Measurements from ENCODE around the gene CAPRIN1. TPM values are rescaled to one million over a fixed set of nuclear protein-coding genes. Genes with fewer than 3 reads are reported as not detected.
A peak's percentile ranks its signal among the peaks of the same experiment; 100 is the strongest.

Gene CAPRIN1
- total and polyA plus RNA-seq, 10 donors: 44.9 to 188 (median 155) TPM

DNA sequence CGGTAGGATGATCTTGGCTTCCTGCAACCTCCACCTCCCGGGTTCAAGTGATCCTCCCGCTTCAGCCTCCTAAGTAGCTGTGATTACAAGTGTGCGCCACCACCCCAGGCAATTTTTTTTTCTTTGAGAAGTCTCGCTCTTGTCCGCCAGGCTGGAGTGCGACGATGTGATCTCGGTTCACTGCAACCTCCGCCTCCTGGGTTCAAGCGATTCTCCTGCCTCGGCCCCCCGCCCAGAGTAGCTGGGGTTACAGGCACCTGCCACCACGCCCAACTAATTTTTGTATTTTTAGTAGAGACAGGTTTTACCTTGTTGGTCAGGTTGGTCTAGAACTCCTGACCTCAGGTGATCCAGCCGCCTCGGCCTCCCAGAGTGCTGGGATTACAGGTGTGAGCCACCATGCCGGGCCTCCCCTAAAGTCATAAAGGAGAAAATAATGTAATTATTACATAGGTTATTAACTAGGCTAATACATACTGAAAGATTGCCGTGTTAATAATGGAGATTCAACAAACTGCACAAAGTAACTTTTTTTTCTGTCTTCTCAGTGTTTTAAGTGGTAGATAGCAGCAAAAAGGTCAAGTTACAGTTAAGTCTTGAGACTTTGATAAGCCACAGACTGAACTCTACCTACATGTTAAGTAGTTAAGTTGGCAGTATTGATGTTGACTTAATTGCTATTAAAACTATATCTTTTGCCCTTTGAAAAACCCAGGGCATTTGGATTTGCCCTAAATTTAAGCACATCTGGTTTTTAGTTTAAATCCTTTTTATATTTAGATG, 3.9 kb downstream of the CAPRIN1 start:
- Histone ChIP-seq H3K4me1 (peaks cover 56 to 83% (median 74%) of the 10 kb centered on the region in 6 donors), H3K36me3 (peaks cover 0 to 38% (median 4%) of the 10 kb centered on the region in 6 donors), H3K4me3 (peak overlapping the region in 1 of 8 donors; percentile 96), H3K27ac (peak overlapping the region in 3 of 8 donors; percentile 11 to 99 (median 98)), H3K9me3 (no peaks in the 10 kb centered on the region), H3K27me3 (replicated peaks in 1 of 7) (no peaks in the 10 kb centered on the region)
- WGBS, 5 donors: 93 to 96% (median 94%) methylated on average over 18 of the region's 18 CpGs
- intact Hi-C loops (cut with DNase I; ENCODE audit: low total_unique reads): no loop called here
- no peak for DNase-seq
- TF ChIP-seq POLR2AphosphoS5 (IDR thresholded peaks at IDR 0.05) (no peak), POLR2A (IDR thresholded peaks at IDR 0.05) (no peak)
- TF ChIP-seq, protein P1, sequence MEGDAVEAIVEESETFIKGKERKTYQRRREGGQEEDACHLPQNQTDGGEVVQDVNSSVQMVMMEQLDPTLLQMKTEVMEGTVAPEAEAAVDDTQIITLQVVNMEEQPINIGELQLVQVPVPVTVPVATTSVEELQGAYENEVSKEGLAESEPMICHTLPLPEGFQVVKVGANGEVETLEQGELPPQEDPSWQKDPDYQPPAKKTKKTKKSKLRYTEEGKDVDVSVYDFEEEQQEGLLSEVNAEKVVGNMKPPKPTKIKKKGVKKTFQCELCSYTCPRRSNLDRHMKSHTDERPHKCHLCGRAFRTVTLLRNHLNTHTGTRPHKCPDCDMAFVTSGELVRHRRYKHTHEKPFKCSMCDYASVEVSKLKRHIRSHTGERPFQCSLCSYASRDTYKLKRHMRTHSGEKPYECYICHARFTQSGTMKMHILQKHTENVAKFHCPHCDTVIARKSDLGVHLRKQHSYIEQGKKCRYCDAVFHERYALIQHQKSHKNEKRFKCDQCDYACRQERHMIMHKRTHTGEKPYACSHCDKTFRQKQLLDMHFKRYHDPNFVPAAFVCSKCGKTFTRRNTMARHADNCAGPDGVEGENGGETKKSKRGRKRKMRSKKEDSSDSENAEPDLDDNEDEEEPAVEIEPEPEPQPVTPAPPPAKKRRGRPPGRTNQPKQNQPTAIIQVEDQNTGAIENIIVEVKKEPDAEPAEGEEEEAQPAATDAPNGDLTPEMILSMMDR (IDR thresholded peaks at IDR 0.05 in 8 of 11, conservative IDR thresholded peaks at IDR 0.05 in 3 of 11): no peak

DNA sequence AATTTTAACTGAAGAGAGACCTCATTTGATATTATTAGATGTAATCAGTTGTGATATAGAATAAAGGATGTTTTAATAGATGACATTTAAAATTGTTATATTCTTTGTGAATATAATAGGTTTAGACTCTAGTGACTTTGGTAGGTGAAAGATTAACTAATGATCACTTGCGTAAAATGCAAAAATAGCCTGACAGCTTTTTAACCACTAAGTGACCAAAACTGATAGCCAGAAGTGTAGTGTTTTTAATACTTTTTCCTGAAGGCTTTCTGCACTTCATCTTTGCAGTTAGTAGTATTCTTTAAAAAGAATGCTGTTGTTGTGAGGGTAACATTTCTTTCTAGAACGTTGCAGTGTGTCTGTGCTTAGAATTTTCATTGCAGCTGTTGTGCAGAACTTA, 5.1 kb downstream of the CAPRIN1 start:
- Histone ChIP-seq H3K27me3 (replicated peaks in 1 of 7) (no peaks in the 10 kb centered on the region), H3K27ac (no peak overlapping the region), H3K9me3 (no peaks in the 10 kb centered on the region), H3K36me3 (peaks cover 0 to 45% (median 9%) of the 10 kb centered on the region in 6 donors), H3K4me3 (no peak overlapping the region), H3K4me1 (peaks cover 64 to 89% (median 78%) of the 10 kb centered on the region in 6 donors)
- TF ChIP-seq, protein P1 (IDR thresholded peaks at IDR 0.05 in 8 of 11, conservative IDR thresholded peaks at IDR 0.05 in 3 of 11): no peak
- no peak for TF ChIP-seq POLR2A (IDR thresholded peaks at IDR 0.05)
- no peak for TF ChIP-seq POLR2AphosphoS5 (IDR thresholded peaks at IDR 0.05)
- intact Hi-C loops (cut with DNase I; ENCODE audit: low total_unique reads): no loop called here
- DNase-seq: no peak
- WGBS, 5 donors: 31 to 44% (median 38%) methylated on average over 2 of the region's 2 CpGs

DNA sequence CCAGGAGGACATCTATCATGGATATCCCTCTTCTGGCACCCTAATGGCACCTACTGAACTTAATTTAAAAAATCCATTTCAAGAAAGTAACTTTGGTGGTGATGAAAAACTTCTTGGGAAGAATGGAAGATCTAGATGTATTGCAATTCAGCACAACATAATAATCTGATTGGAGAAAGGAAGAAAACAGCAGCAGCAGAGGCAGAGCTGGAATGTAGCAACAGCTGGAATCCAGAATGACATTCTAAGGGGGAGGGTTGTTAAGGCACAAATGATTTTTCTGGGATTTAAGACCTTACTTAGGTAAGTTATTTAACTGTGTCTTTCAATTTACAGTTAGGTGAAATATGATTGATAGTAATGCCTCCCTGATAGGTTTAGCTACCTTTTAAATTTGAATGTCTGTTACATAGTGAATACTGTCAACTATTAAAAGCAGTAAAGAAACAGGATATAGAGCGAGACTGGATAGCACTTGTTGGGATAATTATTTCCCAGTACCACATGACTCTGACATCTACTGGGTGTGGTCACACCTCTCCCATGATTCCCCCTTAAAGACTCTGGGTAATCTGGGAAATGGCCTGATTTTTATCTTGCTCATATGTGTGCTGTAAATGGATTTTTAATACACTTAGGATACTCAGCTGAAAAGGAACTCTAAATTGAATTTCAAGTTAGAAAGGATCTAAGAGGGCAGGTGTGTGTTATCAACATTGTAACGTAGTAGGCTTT, 11.7 kb downstream of the CAPRIN1 start:
- intact Hi-C loops (cut with DNase I; ENCODE audit: low total_unique reads): no loop called here
- H3K36me3 ChIP-seq: peaks cover 0 to 62% (median 11%) of the 10 kb centered on the region in 6 donors
- H3K4me3 ChIP-seq: no peak overlapping the region
- DNase-seq: no peak
- TF ChIP-seq, protein P1 (IDR thresholded peaks at IDR 0.05 in 8 of 11, conservative IDR thresholded peaks at IDR 0.05 in 3 of 11): no peak
- TF ChIP-seq POLR2A (IDR thresholded peaks at IDR 0.05) (no peak), POLR2AphosphoS5 (IDR thresholded peaks at IDR 0.05) (no peak)
- 78 to 89% (median 86%) methylated on average over 2 of the region's 2 CpGs for WGBS, 5 donors
- peak overlapping the region in 1 of 8 donors; percentile 3 for H3K27ac ChIP-seq
- peaks cover 40 to 100% (median 86%) of the 10 kb centered on the region in 6 donors for H3K4me1 ChIP-seq
- H3K9me3 ChIP-seq: no peaks in the 10 kb centered on the region
- no peaks in the 10 kb centered on the region for H3K27me3 ChIP-seq (replicated peaks in 1 of 7)

- no peak for DNase-seq
- TF ChIP-seq POLR2AphosphoS5 (IDR thresholded peaks at IDR 0.05) (no peak), POLR2A (IDR thresholded peaks at IDR 0.05) (no peak)
- TF ChIP-seq, protein P1 (IDR thresholded peaks at IDR 0.05 in 8 of 11, conservative IDR thresholded peaks at IDR 0.05 in 3 of 11): no peak
- peaks cover 36 to 100% (median 86%) of the 10 kb centered on the region in 6 donors for H3K4me1 ChIP-seq
- peak overlapping the region in 2 of 8 donors; percentile 3 to 7 for H3K27ac ChIP-seq
- no peaks in the 10 kb centered on the region for H3K27me3 ChIP-seq (replicated peaks in 1 of 7)
- H3K4me3 ChIP-seq: no peak overlapping the region
- H3K36me3 ChIP-seq: peaks cover 0 to 54% (median 11%) of the 10 kb centered on the region in 6 donors
- intact Hi-C loops (cut with DNase I; ENCODE audit: low total_unique reads): no loop called here
- 87 to 95% (median 90%) methylated on average over 2 of the region's 2 CpGs for WGBS, 5 donors
- H3K9me3 ChIP-seq: no peaks in the 10 kb centered on the region
Measured at GRCh38 chr11:34064291-34064690, 12.8 kb downstream of the CAPRIN1 start.
